Right kidney (tissue), 1 donor: ENCODE data around the gene STXBP1.

ENCODE experiments used
- DNase-seq: peaks from one replicate; pipeline ENCODE4 v3.0.0-alpha.2; 2016

The STXBP1 gene

GRCh38 chr9:127734247-127734746, 122.2 kb downstream of the STXBP1 start:
- DNase-seq, result no peak

DNA sequence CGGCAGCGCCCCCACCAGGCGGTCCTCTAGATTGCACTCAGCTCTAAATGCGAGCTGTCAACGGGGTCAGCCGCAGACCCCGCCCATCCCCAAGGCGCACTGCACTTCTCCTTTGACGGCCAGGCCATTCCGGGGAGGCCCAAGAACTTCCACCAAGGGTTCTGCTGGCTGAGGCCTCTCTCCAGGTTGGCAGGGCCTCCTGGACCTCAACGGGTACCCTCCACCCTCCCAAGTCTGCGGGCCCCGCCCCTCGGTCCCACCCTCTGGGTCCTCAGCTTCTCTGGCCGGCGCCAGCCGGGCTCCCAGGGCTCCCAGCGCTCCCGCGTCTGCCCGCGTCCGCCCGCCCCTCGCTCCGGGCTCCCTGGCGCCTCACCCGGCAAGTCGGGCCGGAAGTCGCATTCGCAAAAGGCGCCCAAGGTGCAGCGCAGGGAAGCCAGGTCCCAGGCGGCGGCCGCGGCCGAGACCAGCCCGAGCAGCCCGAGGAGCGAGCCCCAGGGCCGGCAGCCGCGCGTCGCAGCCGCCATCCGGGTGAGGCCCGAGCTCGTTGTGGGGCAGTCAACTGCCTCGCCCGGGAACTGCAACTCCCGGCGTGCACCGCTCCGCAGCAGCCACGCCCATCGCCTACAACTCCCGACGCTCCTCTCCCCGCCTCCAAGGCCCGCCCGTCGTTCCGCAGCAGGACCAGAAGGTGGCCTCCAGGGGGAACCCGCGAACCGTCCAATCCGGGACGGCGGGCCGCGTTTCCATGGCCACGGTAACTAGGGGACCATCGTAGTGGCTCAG, 122.9 kb downstream of the STXBP1 start, which contains the start of gene TOR2A:
Gene TOR2A, minus strand, starts transcription at position 548 of the 783 bp plus-strand sequence. Its CDS starts 24 bp downstream, at position 524.
- peak; percentile 100 for DNase-seq

DNA sequence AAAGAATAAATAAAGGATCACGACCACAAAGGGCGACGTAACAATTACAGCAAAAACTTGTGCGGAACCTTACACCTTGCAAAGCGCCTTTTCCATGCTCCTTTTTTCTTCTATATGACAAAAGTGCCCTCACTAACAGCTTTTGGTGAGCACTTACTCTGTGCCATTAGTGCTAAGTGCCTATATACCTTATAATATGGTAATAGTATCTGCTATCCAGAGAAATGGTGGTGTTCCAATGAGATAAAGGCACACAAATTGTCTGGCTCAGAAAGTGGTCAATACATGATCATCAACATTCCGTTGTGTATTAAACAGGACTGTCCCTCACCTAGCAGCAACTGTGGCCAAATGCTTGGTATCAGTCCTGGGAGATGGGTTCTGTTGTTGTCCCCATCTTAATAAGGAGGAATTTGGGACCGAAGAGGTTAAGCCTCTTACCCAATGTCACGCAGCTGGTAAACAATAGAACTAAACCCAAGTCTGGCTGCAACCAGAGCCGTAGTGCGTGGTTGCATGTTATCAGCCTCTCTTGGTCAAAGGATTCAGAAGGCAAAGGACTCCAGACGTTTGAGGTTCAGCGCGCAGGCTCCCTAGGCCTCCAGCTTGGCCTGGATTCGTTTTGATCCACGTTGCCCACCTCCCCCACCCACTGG, 123.6 kb downstream of the STXBP1 start:
- no peak for DNase-seq

DNA sequence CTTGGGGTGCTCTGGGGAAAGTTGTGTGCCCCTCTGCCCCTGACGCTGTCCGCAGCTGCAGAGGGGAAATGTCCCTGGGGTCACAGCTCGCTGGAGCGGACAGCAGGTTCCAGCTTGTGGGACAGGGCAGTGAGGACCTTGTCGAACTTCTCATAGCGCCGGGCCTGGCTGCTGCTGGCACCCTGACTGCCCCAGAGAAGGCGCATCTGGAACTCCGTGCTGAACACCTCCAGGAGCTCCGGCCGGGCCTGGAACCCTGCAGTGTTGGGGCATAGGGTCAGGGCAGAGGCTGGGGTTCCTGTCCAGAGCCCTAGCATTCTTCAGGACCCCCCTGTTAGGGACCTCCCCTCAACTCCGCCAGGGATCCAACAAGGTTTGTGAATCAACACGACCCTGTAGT, 126.6 kb downstream of the STXBP1 start:
- DNase-seq, result no peak

GRCh38 chr9:127739614-127740330, 127.7 kb downstream of the STXBP1 start:
- DNase-seq, result no peak

DNA sequence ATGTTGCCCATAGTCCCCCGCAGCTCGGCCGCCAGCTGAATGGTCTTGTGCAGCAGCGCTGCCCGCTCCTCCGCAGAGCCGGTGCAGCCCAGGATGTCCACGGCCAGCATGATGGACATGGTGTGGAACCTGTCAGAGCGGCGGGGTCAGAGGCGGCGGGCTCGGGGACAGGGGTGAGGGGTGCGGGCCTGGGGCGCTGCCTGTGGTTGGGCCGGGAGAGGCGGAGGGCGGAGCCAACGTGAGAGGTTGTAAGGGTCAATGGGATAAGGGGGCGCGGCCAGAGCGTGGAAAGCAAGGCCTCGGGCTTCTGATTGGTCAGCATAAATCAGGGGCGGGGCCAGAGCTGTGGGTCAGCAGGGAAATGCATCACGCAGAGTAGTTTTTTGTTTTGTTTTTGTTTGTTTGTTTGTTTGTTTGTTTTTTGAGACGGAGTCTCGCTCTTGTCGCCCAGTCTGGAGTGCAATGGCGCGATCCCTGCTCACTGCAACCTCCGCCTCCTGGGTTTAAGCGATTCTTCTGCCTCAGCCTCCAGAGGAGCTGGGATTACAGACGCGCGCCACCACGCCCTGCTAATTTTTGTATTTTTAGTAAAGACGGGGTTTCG, 129.9 kb downstream of the STXBP1 start:
- peak; percentile 80 for DNase-seq
